CD4-positive, alpha-beta T cell treated with Interleukin-12 subunit alpha and Interleukin-12 subunit beta, for 1 hour (primary cell): ENCODE data around the gene FRMD6.

Experiments used
- DNase-seq: peaks from one replicate; pipeline ENCODE4 v3.0.0-alpha.2; 2020

Gene FRMD6

GRCh38 chr14:51674294-51675002, 22.7 kb downstream of the FRMD6 start:
- DNase-seq, result no peak

DNA sequence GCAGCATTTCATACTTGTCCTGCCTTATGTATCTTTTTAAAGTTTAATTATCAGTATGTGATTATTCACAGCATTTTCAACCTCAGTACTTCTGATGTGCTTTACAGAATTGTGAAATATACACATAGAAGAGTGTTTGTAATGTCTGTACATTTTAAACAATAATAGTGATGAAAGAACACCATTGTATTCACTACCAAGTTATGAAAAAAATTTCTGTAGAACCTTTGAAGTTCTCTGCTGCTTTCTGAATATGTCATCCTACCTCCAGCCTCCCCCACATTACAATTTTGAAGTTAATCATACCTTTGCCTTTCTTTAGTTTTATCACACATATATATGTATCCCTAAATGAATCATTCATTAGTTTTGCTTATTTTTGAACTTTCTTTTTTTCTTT, 24.8 kb downstream of the FRMD6 start:
- no peak for DNase-seq

DNA sequence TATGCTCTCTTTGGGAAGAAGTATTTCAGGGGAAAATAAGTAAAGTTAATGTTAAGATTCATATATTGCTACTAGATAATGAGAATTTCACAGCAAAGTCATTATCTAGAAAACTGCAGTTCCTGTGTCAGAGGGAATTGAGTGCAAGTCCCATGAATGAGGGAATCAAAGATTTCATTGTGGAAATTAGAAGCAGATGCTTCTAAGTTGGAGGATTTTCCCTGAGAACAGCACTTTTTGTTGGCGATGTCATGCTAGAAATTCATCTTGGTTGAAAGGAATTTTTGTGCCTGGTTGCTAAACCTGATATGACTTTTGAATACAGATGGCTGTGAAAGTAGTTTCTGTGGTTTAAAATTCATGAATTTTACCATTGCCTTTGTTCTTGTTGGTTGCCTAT, 25.6 kb downstream of the FRMD6 start:
- DNase-seq, result no peak

DNA sequence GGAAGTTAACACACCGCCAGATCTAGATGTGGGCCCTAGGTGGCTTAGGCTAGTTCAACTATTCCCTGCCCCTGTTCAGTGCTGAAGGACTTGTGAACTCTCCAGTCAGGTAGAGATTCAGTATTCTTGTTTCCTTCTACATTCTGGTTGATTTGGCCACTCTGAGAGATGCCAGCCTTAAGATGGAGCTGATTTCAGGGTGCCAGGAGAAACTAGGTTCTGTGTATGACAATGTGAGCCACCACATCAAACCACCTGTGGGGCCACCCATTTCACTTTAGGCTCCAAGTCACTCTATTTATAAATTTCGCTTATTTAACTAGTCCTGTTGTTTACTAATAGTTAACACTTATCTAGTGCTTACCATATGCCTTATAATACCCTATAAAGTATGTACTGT, 26.0 kb downstream of the FRMD6 start:
- no peak for DNase-seq

DNA sequence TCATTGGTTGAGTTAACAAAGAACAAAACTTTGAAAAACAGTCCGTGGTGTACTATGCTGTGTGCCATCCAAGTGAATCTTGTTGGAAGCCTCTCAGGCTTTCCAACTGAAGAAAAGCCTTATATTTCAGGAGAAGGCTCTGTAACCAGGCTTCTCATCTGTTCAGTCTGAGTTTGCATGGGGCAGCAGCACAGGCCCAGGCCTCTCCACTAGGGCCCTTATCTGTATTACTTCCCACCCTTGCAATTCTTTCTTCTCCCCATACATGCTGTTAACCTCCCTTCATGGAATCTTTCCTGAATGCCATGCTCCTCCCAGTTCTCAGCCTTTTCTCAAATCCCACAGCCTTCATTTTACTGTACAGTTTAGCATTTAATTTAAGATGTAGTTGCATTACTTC, 28.3 kb downstream of the FRMD6 start:
- DNase-seq, result no peak

- no peak for DNase-seq
These were observed 29.7 kb downstream of the FRMD6 start for GRCh38 chr14:51681411-51681810.

DNA sequence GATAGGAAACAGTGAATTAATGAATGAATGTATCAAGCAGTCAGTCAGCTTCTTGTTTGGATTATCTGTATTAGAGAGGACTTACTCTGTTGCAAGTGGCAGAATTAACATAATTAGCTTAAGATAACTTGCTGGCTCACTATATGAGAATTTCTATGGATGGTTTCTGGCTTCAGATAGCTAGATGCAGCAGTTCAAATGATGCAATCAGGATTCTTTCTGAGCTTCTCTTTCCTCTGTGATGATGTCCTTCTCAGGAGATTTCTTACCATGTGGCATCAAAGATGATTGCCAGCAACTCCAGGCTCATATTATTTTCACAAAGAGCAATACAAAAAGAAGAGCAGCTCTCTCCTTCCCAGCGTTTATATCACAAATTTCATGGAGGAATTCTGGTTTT, 30.7 kb downstream of the FRMD6 start:
- no peak for DNase-seq

DNA sequence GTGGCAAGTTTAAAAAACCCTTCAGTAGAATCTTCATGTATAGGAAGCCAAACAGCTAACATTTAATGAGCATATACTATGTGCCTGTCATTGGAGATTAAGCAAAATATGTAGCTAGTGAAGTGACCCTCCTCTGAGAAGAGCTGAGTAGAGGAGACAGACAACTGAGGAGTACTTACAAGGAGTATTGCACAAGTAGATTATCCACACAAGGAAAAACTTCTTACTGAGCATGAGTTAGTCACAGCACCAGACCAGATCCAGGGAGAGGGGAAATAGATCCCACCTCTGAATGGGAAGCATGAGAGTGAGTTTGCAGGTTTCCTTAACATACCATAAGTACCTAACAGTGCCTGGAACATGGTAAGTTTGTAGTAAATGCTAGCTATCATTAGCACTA, 33.0 kb downstream of the FRMD6 start:
- no peak for DNase-seq

GRCh38 chr14:51691176-51691575, 39.5 kb downstream of the FRMD6 start:
- DNase-seq, result no peak

GRCh38 chr14:51692646-51693045, 40.9 kb downstream of the FRMD6 start:
- DNase-seq, result no peak

DNA sequence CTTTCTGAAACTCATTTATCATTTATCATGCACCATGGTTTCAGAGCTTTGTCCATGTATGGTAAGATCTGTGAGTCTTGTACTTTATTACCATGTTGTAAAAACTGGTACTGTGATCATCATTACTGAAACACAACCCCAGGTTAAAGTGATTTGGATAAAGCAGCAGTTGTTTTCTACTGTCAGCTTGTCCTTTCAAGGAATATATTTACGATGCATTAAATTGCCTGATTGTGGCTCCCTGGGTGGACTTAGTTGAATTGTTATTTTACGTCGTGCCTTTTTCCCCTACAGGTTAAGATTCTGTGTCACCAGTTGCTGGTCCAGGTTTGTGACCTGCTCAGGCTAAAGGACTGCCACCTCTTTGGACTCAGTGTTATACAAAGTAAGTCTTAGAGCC, 46.1 kb downstream of the FRMD6 start:
- no peak for DNase-seq

DNA sequence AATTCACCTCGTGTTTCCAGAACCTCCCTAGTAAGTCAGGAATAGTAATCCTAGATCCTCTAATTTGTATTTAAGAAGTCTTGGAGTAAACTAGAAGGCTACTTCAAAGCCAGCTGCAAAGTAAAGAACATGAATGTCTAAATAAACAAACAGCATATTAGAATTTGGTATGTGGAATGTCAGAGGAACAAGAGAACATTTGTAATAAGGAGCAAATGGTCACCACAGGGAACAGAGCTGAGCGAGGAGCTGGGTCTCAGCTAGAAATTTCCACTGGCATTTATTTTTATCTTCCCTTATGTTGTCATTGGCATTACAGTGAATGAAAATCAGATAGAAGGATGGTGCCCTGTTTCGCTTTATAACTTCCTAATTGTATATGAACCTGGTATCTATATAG, 50.2 kb downstream of the FRMD6 start:
- DNase-seq, result no peak

GRCh38 chr14:51703787-51704186, 52.1 kb downstream of the FRMD6 start:
- DNase-seq, result no peak

- DNase-seq, result no peak
These were observed 52.8 kb downstream of the FRMD6 start for GRCh38 chr14:51704545-51704944.

DNA sequence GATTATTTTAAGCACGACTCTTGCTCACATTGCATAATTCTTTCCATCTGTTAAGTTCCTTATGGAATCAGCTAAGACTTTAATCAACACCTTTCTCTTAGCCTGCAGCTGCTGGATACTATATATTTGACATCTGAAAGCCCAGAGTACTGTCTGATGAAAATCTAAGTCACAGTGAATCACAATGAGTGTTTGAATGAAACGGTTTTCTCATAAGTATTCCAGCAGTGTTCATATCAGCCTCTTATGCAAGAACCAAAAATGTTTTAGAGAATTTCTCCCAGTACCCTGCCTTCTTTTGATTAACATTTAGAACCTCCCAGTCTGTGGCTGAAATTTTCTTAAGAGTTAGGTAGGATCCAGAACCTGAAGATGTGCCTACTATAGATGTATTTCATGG, 55.6 kb downstream of the FRMD6 start:
- no peak for DNase-seq

- DNase-seq, result no peak
These were observed 59.8 kb downstream of the FRMD6 start for GRCh38 chr14:51711505-51711904.

DNA sequence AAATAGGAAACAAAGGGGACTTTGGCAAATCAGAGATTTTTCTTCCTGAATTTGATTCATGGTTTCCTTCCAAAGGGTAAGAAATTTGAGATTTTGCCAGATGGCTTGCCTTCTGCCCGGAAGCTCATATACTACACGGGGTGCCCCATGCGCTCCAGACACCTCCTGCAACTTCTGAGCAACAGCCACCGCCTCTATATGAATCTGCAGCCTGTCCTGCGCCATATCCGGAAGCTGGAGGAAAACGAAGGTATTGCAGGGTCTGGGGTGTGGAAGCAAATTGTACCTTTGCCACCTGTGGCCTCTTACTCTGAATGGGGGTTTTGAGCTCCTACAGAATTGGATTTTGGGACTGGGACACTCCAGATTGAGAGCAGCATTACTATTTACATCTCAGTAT, 63.5 kb downstream of the FRMD6 start:
- no peak for DNase-seq

- DNase-seq, result no peak
These were observed 64.0 kb downstream of the FRMD6 start for GRCh38 chr14:51715742-51716141.

GRCh38 chr14:51716610-51717009, 64.9 kb downstream of the FRMD6 start:
- DNase-seq, result no peak

GRCh38 chr14:51717766-51718165, 66.1 kb downstream of the FRMD6 start:
- no peak for DNase-seq

- DNase-seq, result no peak
These were observed 68.2 kb downstream of the FRMD6 start for GRCh38 chr14:51719955-51720354.

DNA sequence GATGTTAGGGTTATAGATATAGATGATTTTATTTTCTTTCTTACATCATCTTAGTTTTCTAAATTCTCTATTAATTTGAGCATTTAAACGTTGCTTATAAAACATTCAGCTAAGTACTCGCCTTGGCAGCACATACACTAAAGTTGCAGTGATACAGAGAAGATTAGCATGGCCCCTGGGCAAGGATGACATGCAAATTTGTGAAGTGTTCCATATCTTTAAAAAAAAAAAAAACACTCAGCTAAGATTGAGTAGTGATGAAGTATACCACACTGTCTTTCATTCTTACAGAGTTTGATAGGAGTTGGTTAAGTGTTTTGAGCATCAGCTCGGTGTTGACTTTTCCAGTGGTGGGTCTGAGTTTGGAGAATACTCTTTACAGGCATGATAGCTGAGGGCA, 72.3 kb downstream of the FRMD6 start:
- DNase-seq, result no peak

- no peak for DNase-seq
These were observed 72.9 kb downstream of the FRMD6 start for GRCh38 chr14:51724650-51725049.

GRCh38 chr14:51725061-51725460, 73.4 kb downstream of the FRMD6 start:
- no peak for DNase-seq

GRCh38 chr14:51726166-51726899, 74.6 kb downstream of the FRMD6 start:
- DNase-seq, result no peak
